ENCODE data around the gene PRDX2.

GRCh38 chr19:12786141-12786870, 15.3 kb downstream of the PRDX2 start:
- no peak for TF ChIP-seq CTCF (IDR thresholded peaks at IDR 0.05; ENCODE audit: low read depth, low read length)
- TF ChIP-seq EZH2phosphoT487 (IDR thresholded peaks at IDR 0.05; ENCODE audit: low read depth): no peak
